Measurements from ENCODE around the gene PLBD2. TPM values are rescaled to one million over a fixed set of nuclear protein-coding genes. Genes with fewer than 3 reads are reported as not detected.

Gene PLBD2
- total RNA-seq, 2 experiments from 2014 or later: 3.4 to 14.4 TPM

DNA sequence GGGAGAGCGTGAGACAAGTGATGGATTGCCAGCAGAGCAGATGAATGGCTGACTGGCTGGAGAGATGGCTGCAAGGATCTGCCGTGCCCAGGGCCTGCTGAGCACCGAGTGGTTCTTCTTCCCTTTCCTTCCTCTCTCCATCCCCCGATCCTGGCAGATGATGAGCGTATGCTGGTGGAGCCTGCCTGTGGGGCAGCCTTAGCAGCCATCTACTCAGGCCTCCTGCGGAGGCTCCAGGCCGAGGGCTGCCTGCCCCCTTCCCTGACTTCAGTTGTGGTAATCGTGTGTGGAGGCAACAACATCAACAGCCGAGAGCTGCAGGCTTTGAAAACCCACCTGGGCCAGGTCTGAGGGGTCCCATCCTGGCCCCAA is 79.3 kb downstream of the PLBD2 start:
- intact Hi-C loops (cut with micrococcal nuclease; ENCODE audit: unreplicated experiment): loop anchor here (2.0 to 5.0 kb wide), 2 partner anchors 295 to 475 kb away; no protein-coding TSS in a partner anchor
- POLR2A ChIA-PET: no interaction called here

DNA sequence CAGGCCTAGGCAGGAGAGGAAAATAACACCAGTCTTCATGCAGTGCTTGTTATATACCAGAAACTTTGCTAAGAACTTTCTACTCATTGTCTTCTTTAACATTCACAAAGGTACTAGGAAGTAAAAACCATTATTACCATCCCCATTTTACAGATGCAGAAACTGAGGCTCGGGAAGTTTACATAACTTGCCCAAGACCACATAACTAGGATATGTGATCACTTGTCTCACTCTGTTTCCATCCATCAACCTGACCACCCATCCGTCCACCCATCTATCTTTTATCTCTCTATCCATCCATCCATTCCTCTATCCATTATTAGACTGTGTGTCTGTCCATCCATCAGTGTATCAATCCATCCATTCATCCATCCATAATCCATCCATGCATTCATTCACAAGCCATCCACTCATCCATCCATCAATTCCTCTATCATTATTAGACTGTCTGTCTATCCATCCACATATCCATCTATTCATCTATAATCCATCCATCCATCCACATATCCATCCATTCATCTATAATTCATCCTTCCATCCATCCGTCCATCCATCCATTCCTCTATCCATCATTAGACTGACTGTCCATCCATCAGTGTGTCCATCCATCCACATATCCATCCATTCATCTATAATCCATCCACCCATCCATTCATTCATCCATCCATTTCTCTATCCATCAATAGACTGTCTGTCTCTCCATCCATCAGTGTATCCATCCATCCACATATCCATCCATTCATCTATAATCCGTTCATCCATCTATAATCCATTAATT is 80.3 kb downstream of the PLBD2 start:
- Histone ChIP-seq H3K36me3 (ENCODE audit: insufficient read depth, low read length) (no peaks in the 10 kb centered on the region), H3K4me3 (ENCODE audit: low read depth, low read length, poor library complexity, severe bottlenecking) (no peak overlapping the region), H3K27ac (ENCODE audit: low read depth, low read length, poor library complexity, severe bottlenecking) (no peak overlapping the region), H3K9me3 (ENCODE audit: low read length) (no peaks in the 10 kb centered on the region), H3K9me2 (ENCODE audit: insufficient read depth, low read length) (no peaks in the 10 kb centered on the region), H2AFZ (ENCODE audit: low read length) (no peak overlapping the region), H3K4me2 (ENCODE audit: low read length) (no peak overlapping the region), H3K4me1 (ENCODE audit: insufficient read depth, low read length, poor library complexity, severe bottlenecking) (no peaks in the 10 kb centered on the region), H3K79me2 (ENCODE audit: insufficient read depth, low read depth, low read length) (no peaks in the 10 kb centered on the region), H4K20me1 (ENCODE audit: insufficient read depth, low read length) (no peaks in the 10 kb centered on the region)
- DNase-seq (ENCODE audit: low spot score): no peak
- ChIA-PET CTCF (ENCODE audit: unreplicated experiment) (no interaction called here), POLR2A (no interaction called here)
- intact Hi-C loops (cut with micrococcal nuclease; ENCODE audit: unreplicated experiment): loop anchor here (2.0 to 5.0 kb wide), 2 partner anchors 294 to 474 kb away; no protein-coding TSS in a partner anchor
- TF ChIP-seq EZH2phosphoT487 (IDR thresholded peaks at IDR 0.05; ENCODE audit: borderline replicate concordance, low read depth, low read length): no peak
- TF ChIP-seq, protein P1, sequence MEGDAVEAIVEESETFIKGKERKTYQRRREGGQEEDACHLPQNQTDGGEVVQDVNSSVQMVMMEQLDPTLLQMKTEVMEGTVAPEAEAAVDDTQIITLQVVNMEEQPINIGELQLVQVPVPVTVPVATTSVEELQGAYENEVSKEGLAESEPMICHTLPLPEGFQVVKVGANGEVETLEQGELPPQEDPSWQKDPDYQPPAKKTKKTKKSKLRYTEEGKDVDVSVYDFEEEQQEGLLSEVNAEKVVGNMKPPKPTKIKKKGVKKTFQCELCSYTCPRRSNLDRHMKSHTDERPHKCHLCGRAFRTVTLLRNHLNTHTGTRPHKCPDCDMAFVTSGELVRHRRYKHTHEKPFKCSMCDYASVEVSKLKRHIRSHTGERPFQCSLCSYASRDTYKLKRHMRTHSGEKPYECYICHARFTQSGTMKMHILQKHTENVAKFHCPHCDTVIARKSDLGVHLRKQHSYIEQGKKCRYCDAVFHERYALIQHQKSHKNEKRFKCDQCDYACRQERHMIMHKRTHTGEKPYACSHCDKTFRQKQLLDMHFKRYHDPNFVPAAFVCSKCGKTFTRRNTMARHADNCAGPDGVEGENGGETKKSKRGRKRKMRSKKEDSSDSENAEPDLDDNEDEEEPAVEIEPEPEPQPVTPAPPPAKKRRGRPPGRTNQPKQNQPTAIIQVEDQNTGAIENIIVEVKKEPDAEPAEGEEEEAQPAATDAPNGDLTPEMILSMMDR (conservative IDR thresholded peaks at IDR 0.05; ENCODE audit: low read length): no peak
- no TSS peak for BruUV-seq (replicated peaks)

More for the DNA sequence above, 79.3 kb downstream of the PLBD2 start:
- CTCF ChIA-PET (ENCODE audit: unreplicated experiment): no interaction called here
- Histone ChIP-seq H3K9me2 (ENCODE audit: insufficient read depth, low read length) (no peaks in the 10 kb centered on the region), H3K4me1 (ENCODE audit: insufficient read depth, low read length, poor library complexity, severe bottlenecking) (no peaks in the 10 kb centered on the region), H2AFZ (ENCODE audit: low read length) (no peak overlapping the region), H3K36me3 (ENCODE audit: insufficient read depth, low read length) (no peaks in the 10 kb centered on the region), H3K27ac (ENCODE audit: low read depth, low read length, poor library complexity, severe bottlenecking) (no peak overlapping the region), H3K9me3 (ENCODE audit: low read length) (no peaks in the 10 kb centered on the region), H3K4me2 (ENCODE audit: low read length) (no peak overlapping the region), H3K4me3 (ENCODE audit: low read depth, low read length, poor library complexity, severe bottlenecking) (no peak overlapping the region), H3K79me2 (ENCODE audit: insufficient read depth, low read depth, low read length) (no peaks in the 10 kb centered on the region), H4K20me1 (ENCODE audit: insufficient read depth, low read length) (no peaks in the 10 kb centered on the region)
- DNase-seq (ENCODE audit: low spot score): no peak
- TF ChIP-seq, protein P1 (conservative IDR thresholded peaks at IDR 0.05; ENCODE audit: low read length): no peak
- TF ChIP-seq EZH2phosphoT487 (IDR thresholded peaks at IDR 0.05; ENCODE audit: borderline replicate concordance, low read depth, low read length): no peak
- no TSS peak for BruUV-seq (replicated peaks)

DNA sequence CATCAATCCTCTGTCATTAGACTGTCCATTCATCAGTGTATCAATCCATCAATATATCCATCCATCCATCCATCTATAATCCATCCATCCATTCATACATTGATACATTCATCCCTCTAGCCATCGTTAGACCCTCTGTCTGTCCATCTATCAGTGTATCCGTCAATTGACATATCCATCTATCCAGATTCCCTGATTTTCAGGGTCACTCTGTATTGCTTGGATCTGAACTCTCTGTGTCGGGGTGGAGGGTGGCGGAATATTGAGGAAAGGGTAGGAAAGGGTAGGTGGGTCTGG is 80.9 kb downstream of the PLBD2 start:
- no peaks in the 10 kb centered on the region for H3K9me2 ChIP-seq (ENCODE audit: insufficient read depth, low read length)
- H4K20me1 ChIP-seq (ENCODE audit: insufficient read depth, low read length): no peaks in the 10 kb centered on the region
- H3K4me1 ChIP-seq (ENCODE audit: insufficient read depth, low read length, poor library complexity, severe bottlenecking): no peaks in the 10 kb centered on the region
- TF ChIP-seq EZH2phosphoT487 (IDR thresholded peaks at IDR 0.05; ENCODE audit: borderline replicate concordance, low read depth, low read length): no peak
- TF ChIP-seq, protein P1 (conservative IDR thresholded peaks at IDR 0.05; ENCODE audit: low read length): no peak
- H2AFZ ChIP-seq (ENCODE audit: low read length): no peak overlapping the region
- DNase-seq (ENCODE audit: low spot score): no peak
- no peaks in the 10 kb centered on the region for H3K79me2 ChIP-seq (ENCODE audit: insufficient read depth, low read depth, low read length)
- no peak overlapping the region for H3K4me3 ChIP-seq (ENCODE audit: low read depth, low read length, poor library complexity, severe bottlenecking)
- intact Hi-C loops (cut with micrococcal nuclease; ENCODE audit: unreplicated experiment): loop anchor here (2.0 to 5.0 kb wide), 2 partner anchors 293 to 474 kb away; no protein-coding TSS in a partner anchor
- no peaks in the 10 kb centered on the region for H3K9me3 ChIP-seq (ENCODE audit: low read length)
- no peaks in the 10 kb centered on the region for H3K36me3 ChIP-seq (ENCODE audit: insufficient read depth, low read length)
- BruUV-seq (replicated peaks): no TSS peak
- CTCF ChIA-PET (ENCODE audit: unreplicated experiment): interaction anchor here (0.6 kb wide), 1 partner anchor 104 kb away, joined by 9 read pairs; no protein-coding TSS in a partner anchor
- no peak overlapping the region for H3K27ac ChIP-seq (ENCODE audit: low read depth, low read length, poor library complexity, severe bottlenecking)
- POLR2A ChIA-PET: no interaction called here
- H3K4me2 ChIP-seq (ENCODE audit: low read length): no peak overlapping the region

Measured in OCI-LY7 (cell line).